Neural progenitor cell (in vitro differentiated cells): Measurements from ENCODE around the gene SCP2.

Experiments
- CTCF ChIP-seq: fragments of 200-600 bp; sonication (generic); IDR thresholded peaks from 2 replicates; pipeline ENCODE4 v1.5.1; 2017; ENCODE audit warnings: antibody characterized with exemption, mild to moderate bottlenecking
- EZH2 ChIP-seq: fragments of 200-600 bp; sonication (generic); IDR thresholded peaks from 2 replicates; pipeline ENCODE4 v1.6.1; 2017; ENCODE audit warnings: antibody characterized with exemption, mild to moderate bottlenecking, moderate library complexity
- EZH2phosphoT487 ChIP-seq: fragments of 200-600 bp; sonication (generic); IDR thresholded peaks from 2 replicates; pipeline ENCODE4 v1.6.1; 2017; ENCODE audit warnings: antibody characterized with exemption

- TF ChIP-seq CTCF (no peak), EZH2 (no peak), EZH2phosphoT487 (no peak)
These were observed 19.3 kb upstream of the SCP2 start for GRCh38 chr1:52907812-52908153.
